ENCODE data around the gene PACS1. TPM values are rescaled to one million over a fixed set of nuclear protein-coding genes. Genes with fewer than 3 reads are reported as not detected.

The PACS1 gene
- polyA plus RNA-seq, 2 donors, result 16.0 to 24.8 TPM

GRCh38 chr11:66288671-66289547 lies 218.8 kb downstream of the PACS1 start, which contains the start of gene YIF1A:
Gene YIF1A, minus strand, starts transcription at chr11:66289143. Its CDS starts 158 bp downstream, at chr11:66288985.
- Histone ChIP-seq H3K4me3 (ENCODE audit: low read depth in 1 of 2, low read length in 2 of 2) (peak within 1 kb of the TSS; percentile 73 to 90), H3K27me3 (ENCODE audit: control insufficient read depth in 1 of 2, insufficient read depth in 2 of 2, low read length in 2 of 2) (peaks cover 0 to 9% of the 10 kb centered on the region in 2 donors), H3K9me3 (ENCODE audit: control insufficient read depth in 2 of 2, insufficient read depth in 1 of 2, low read depth in 1 of 2, low read length in 1 of 2) (no peaks in the 10 kb centered on the region), H3K36me3 (ENCODE audit: control insufficient read depth in 2 of 2, insufficient read depth in 2 of 2, low read length in 1 of 2) (peaks cover 0 to 14% of the 10 kb centered on the region in 2 donors), H3K27ac (ENCODE audit: low read depth in 2 of 2, low read length in 1 of 2) (peak within 1 kb of the TSS; percentile 93 to 96), H3K4me1 (ENCODE audit: control insufficient read depth in 2 of 2, insufficient read depth in 2 of 2, low read length in 1 of 2) (peaks cover 11 to 32% of the 10 kb centered on the region in 2 donors)
- WGBS, 2 donors, result 0 to 1% methylated on average over 64 to 87 of the region's 87 CpGs

DNA sequence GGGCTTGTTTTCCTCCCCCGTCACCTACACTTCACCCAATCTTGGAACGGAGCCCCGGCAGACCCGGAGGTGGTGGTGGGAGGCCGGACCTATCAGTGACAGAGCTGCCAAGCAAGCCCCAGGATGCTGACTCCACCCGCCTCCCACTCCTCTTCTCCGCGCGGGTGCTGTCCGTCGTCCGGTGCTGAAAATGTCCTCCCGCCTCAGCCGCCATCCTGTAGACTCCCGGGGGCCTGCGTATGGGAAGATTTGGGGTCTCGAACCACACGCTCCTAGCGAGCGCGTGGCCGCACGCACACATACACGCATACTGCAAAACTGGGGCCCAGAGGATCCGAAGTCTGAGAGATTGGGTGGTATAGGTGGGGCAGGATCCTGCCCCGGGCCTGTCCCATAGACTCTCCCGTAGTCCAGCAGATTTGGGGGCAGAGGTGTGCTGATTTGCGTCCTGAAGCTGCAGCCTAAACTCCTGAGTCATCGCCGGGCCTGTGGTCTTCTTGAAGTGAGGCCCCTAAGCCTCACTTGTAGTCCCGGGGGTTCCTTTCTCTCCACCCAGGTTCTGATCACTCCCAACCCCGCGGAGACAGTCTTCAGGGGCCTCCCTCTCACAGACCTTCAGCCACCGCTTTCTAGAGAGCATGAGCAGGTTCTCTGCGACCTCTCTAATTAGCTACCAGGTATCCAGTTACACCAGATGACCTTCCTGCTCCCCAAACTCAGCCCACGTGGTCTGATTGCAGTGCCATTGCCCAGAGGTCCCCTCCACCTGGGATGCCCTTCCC lies 219.7 kb downstream of the PACS1 start:
- peaks cover 0 to 9% of the 10 kb centered on the region in 2 donors for H3K27me3 ChIP-seq (ENCODE audit: control insufficient read depth in 1 of 2, insufficient read depth in 2 of 2, low read length in 2 of 2)
- WGBS, 2 donors, result 11% methylated on average over 36 of the region's 36 CpGs
- peaks cover 11 to 32% of the 10 kb centered on the region in 2 donors for H3K4me1 ChIP-seq (ENCODE audit: control insufficient read depth in 2 of 2, insufficient read depth in 2 of 2, low read length in 1 of 2)
- peak overlapping the region; percentile 50 to 52 for H3K4me3 ChIP-seq (ENCODE audit: low read depth in 1 of 2, low read length in 2 of 2)
- H3K9me3 ChIP-seq (ENCODE audit: control insufficient read depth in 2 of 2, insufficient read depth in 1 of 2, low read depth in 1 of 2, low read length in 1 of 2), result no peaks in the 10 kb centered on the region
- peaks cover 0 to 7% of the 10 kb centered on the region in 2 donors for H3K36me3 ChIP-seq (ENCODE audit: control insufficient read depth in 2 of 2, insufficient read depth in 2 of 2, low read length in 1 of 2)
- peak overlapping the region; percentile 89 to 93 for H3K27ac ChIP-seq (ENCODE audit: low read depth in 2 of 2, low read length in 1 of 2)

GRCh38 chr11:66290330-66290621 lies 220.2 kb downstream of the PACS1 start:
- WGBS, 2 donors, result 71 to 81% methylated on average over 2 of the region's 2 CpGs
- Histone ChIP-seq H3K36me3 (ENCODE audit: control insufficient read depth in 2 of 2, insufficient read depth in 2 of 2, low read length in 1 of 2) (peaks cover 0 to 6% of the 10 kb centered on the region in 2 donors), H3K4me1 (ENCODE audit: control insufficient read depth in 2 of 2, insufficient read depth in 2 of 2, low read length in 1 of 2) (peaks cover 11 to 32% of the 10 kb centered on the region in 2 donors), H3K9me3 (ENCODE audit: control insufficient read depth in 2 of 2, insufficient read depth in 1 of 2, low read depth in 1 of 2, low read length in 1 of 2) (no peaks in the 10 kb centered on the region), H3K27ac (ENCODE audit: low read depth in 2 of 2, low read length in 1 of 2) (no peak overlapping the region), H3K27me3 (ENCODE audit: control insufficient read depth in 1 of 2, insufficient read depth in 2 of 2, low read length in 2 of 2) (peaks cover 0 to 9% of the 10 kb centered on the region in 2 donors), H3K4me3 (ENCODE audit: low read depth in 1 of 2, low read length in 2 of 2) (no peak overlapping the region)

- 19 to 20% methylated on average over 16 of the region's 16 CpGs for WGBS, 2 donors
- H3K36me3 ChIP-seq (ENCODE audit: control insufficient read depth in 2 of 2, insufficient read depth in 2 of 2, low read length in 1 of 2), result peaks cover 0 to 4% of the 10 kb centered on the region in 2 donors
- H3K27ac ChIP-seq (ENCODE audit: low read depth in 2 of 2, low read length in 1 of 2), result no peak overlapping the region
- peak overlapping the region in 1 of 2 donors; percentile 50 for H3K4me3 ChIP-seq (ENCODE audit: low read depth in 1 of 2, low read length in 2 of 2)
- no peaks in the 10 kb centered on the region for H3K9me3 ChIP-seq (ENCODE audit: control insufficient read depth in 2 of 2, insufficient read depth in 1 of 2, low read depth in 1 of 2, low read length in 1 of 2)
- peaks cover 0 to 9% of the 10 kb centered on the region in 2 donors for H3K27me3 ChIP-seq (ENCODE audit: control insufficient read depth in 1 of 2, insufficient read depth in 2 of 2, low read length in 2 of 2)
- H3K4me1 ChIP-seq (ENCODE audit: control insufficient read depth in 2 of 2, insufficient read depth in 2 of 2, low read length in 1 of 2), result peaks cover 11 to 30% of the 10 kb centered on the region in 2 donors
Measured at GRCh38 chr11:66291303-66291705, 221.2 kb downstream of the PACS1 start.

DNA sequence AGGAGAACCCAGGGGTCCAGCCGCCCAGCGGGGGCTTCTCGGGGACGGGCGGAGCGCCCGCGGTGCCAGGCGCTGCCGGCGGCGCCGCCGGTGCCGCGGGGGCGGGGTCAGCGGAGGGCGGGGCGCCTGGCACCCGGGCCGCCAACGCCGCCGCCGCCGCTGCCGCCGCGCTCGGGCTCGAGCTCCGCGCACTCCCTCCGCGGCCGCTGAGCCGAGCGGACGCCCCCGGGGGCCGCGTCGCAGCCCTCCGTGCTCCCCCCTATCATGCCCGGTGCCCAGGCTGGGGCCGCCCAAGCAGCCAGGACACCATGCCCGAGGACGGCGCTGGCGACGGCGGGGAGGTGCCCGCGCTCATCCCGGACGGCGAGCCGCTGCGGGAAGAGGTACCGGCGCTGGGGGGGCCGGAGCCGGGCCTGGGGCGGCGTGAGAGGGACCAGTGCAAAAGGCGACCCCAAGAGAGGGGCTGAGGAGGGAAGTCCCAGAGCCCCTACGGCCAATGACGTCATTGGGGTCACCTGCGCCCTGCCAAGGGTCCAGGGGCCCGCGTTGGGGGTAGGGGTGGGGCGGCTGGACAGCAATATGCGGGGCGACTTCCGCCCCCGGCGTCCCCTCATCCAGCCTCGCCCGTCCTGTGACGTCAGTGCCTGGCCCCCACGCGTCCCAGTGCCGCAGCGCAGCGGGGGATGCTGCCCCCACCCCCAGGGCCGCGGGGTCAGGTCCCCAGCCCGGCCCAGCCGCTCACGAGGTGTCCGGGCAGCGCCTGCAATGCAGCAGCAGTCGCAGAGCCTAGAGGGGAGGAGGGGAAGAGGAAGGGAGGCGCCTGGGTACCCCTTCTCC lies 221.9 kb downstream of the PACS1 start, which contains the start of gene TMEM151A:
TMEM151A (plus strand) TSS at position 189 of the 837 bp plus-strand sequence; CDS start at position 309, 120 bp downstream.
- Histone ChIP-seq H3K36me3 (ENCODE audit: control insufficient read depth in 2 of 2, insufficient read depth in 2 of 2, low read length in 1 of 2) (peaks cover 0 to under 1% of the 10 kb centered on the region in 2 donors), H3K27ac (ENCODE audit: low read depth in 2 of 2, low read length in 1 of 2) (no peak within 1 kb of the TSS), H3K4me3 (ENCODE audit: low read depth in 1 of 2, low read length in 2 of 2) (peak within 1 kb of the TSS; percentile 40 to 50), H3K27me3 (ENCODE audit: control insufficient read depth in 1 of 2, insufficient read depth in 2 of 2, low read length in 2 of 2) (peaks cover 0 to 9% of the 10 kb centered on the region in 2 donors), H3K4me1 (ENCODE audit: control insufficient read depth in 2 of 2, insufficient read depth in 2 of 2, low read length in 1 of 2) (peaks cover 11 to 30% of the 10 kb centered on the region in 2 donors), H3K9me3 (ENCODE audit: control insufficient read depth in 2 of 2, insufficient read depth in 1 of 2, low read depth in 1 of 2, low read length in 1 of 2) (no peaks in the 10 kb centered on the region)
- 2% methylated on average over 60 to 95 of the region's 95 CpGs for WGBS, 2 donors

DNA sequence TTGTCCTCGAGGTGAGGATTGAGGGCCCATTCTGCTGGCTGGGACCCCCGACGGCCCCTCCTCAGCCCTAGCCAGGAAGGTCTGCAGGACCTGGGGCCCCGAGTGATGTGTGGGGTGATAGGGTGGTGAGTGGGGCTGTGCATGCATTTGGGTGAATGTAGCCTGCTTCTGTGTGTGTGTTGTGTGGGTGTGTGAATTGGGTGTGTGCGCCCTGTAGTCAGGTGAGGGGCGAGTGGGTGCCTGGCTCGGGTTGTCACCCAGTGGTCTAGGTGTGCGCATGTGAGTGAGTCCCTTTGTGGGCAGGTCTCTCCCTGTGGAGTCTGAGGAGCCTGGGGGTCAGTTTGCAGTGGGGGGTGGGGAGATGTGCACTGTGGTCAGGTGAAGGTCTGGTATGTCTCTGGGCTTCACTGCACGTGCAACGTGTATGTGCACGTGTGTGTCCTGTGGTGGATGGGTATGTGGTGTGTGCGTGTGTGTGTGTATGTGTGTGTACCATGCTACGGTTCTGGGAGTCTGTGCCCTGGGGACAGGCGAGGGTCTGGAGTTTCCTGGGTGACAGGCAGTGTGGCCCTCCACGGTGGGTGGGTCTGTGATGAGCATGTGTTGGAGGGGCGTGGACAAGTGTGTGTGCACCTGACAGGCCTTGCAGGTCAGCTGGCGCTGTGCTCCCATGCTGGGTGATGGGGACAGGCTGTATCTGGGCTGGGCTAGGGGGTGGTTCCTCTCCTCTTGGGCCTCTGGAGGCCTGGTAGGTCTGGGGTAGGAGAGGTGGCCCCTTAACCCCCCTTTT lies 222.7 kb downstream of the PACS1 start:
- H3K9me3 ChIP-seq (ENCODE audit: control insufficient read depth in 2 of 2, insufficient read depth in 1 of 2, low read depth in 1 of 2, low read length in 1 of 2), result no peaks in the 10 kb centered on the region
- peaks cover 9 to 27% of the 10 kb centered on the region in 2 donors for H3K4me1 ChIP-seq (ENCODE audit: control insufficient read depth in 2 of 2, insufficient read depth in 2 of 2, low read length in 1 of 2)
- 41 to 47% methylated on average over 17 of the region's 17 CpGs for WGBS, 2 donors
- H3K27me3 ChIP-seq (ENCODE audit: control insufficient read depth in 1 of 2, insufficient read depth in 2 of 2, low read length in 2 of 2), result peaks cover 0 to 9% of the 10 kb centered on the region in 2 donors
- no peak overlapping the region for H3K27ac ChIP-seq (ENCODE audit: low read depth in 2 of 2, low read length in 1 of 2)
- H3K36me3 ChIP-seq (ENCODE audit: control insufficient read depth in 2 of 2, insufficient read depth in 2 of 2, low read length in 1 of 2), result no peaks in the 10 kb centered on the region
- H3K4me3 ChIP-seq (ENCODE audit: low read depth in 1 of 2, low read length in 2 of 2), result no peak overlapping the region

DNA sequence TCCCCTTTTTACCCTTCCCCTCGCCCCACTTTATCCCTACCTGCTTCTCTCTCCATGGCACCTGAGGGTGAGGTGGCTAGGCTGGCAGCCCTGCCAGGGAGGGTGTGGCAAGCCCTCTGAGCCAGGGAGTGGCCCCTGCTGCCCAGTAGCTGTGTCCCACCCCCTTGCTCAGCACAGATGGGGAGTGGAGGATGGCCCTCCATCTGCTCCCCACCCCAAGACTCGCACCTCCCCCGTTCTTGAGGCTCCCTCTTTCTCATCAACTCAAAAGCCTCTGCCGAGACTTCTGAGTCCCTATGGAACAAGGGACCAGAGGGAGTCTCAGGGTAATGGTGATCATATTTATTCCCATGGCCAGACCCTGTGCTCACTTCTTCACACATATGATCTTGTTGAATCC lies 223.3 kb downstream of the PACS1 start:
- Histone ChIP-seq H3K27me3 (ENCODE audit: control insufficient read depth in 1 of 2, insufficient read depth in 2 of 2, low read length in 2 of 2) (peaks cover 0 to 9% of the 10 kb centered on the region in 2 donors), H3K27ac (ENCODE audit: low read depth in 2 of 2, low read length in 1 of 2) (no peak overlapping the region), H3K36me3 (ENCODE audit: control insufficient read depth in 2 of 2, insufficient read depth in 2 of 2, low read length in 1 of 2) (no peaks in the 10 kb centered on the region), H3K9me3 (ENCODE audit: control insufficient read depth in 2 of 2, insufficient read depth in 1 of 2, low read depth in 1 of 2, low read length in 1 of 2) (no peaks in the 10 kb centered on the region), H3K4me3 (ENCODE audit: low read depth in 1 of 2, low read length in 2 of 2) (no peak overlapping the region), H3K4me1 (ENCODE audit: control insufficient read depth in 2 of 2, insufficient read depth in 2 of 2, low read length in 1 of 2) (peaks cover 5 to 21% of the 10 kb centered on the region in 2 donors)
- 62 to 67% methylated on average over 4 of the region's 4 CpGs for WGBS, 2 donors

- no peak overlapping the region for H3K27ac ChIP-seq (ENCODE audit: low read depth in 2 of 2, low read length in 1 of 2)
- 78 to 79% methylated on average over 29 to 30 of the region's 30 CpGs for WGBS, 2 donors
- peaks cover 5 to 19% of the 10 kb centered on the region in 2 donors for H3K4me1 ChIP-seq (ENCODE audit: control insufficient read depth in 2 of 2, insufficient read depth in 2 of 2, low read length in 1 of 2)
- H3K4me3 ChIP-seq (ENCODE audit: low read depth in 1 of 2, low read length in 2 of 2), result no peak overlapping the region
- H3K27me3 ChIP-seq (ENCODE audit: control insufficient read depth in 1 of 2, insufficient read depth in 2 of 2, low read length in 2 of 2), result peaks cover 0 to 9% of the 10 kb centered on the region in 2 donors
- H3K36me3 ChIP-seq (ENCODE audit: control insufficient read depth in 2 of 2, insufficient read depth in 2 of 2, low read length in 1 of 2), result no peaks in the 10 kb centered on the region
- H3K9me3 ChIP-seq (ENCODE audit: control insufficient read depth in 2 of 2, insufficient read depth in 1 of 2, low read depth in 1 of 2, low read length in 1 of 2), result no peaks in the 10 kb centered on the region
Measured at GRCh38 chr11:66293777-66294625, 223.9 kb downstream of the PACS1 start.
